Adipocyte (in vitro differentiated cells): Measurements from ENCODE around the gene CDC42EP4.

Experiments used
- DNase-seq: peaks from one replicate; pipeline ENCODE4 v3.0.0-alpha.2; 2015; ENCODE audit warnings: low read depth
- H3K27me3 ChIP-seq: replicated peaks from 2 replicates; pipeline ENCODE4 v1.7.0; 2013; ENCODE audit warnings: mild to moderate bottlenecking, low read length, moderate library complexity; ENCODE audit not compliant: control insufficient read depth, insufficient read depth
- H3K36me3 ChIP-seq: 2 replicates; pipeline ENCODE4 v1.7.0; 2013; ENCODE audit warnings: low read length, mild to moderate bottlenecking, moderate library complexity; ENCODE audit not compliant: control insufficient read depth, insufficient read depth, severe bottlenecking
- H3K4me1 ChIP-seq: 2 replicates; pipeline ENCODE4 v1.7.0; 2013; ENCODE audit warnings: mild to moderate bottlenecking, low read length, moderate library complexity; ENCODE audit not compliant: control insufficient read depth, insufficient read depth
- H3K4me3 ChIP-seq: 2 replicates; pipeline ENCODE4 v1.7.0; 2013; ENCODE audit warnings: mild to moderate bottlenecking, low read length, moderate library complexity
- H3K9ac ChIP-seq: 2 replicates; pipeline ENCODE4 v1.7.0; 2013; ENCODE audit warnings: mild to moderate bottlenecking, low read length, moderate library complexity
- H3K9me3 ChIP-seq: 2 replicates; pipeline ENCODE4 v1.7.0; 2013; ENCODE audit warnings: mild to moderate bottlenecking, low read length, moderate library complexity; ENCODE audit not compliant: control insufficient read depth

CDC42EP4 gene, protein sequence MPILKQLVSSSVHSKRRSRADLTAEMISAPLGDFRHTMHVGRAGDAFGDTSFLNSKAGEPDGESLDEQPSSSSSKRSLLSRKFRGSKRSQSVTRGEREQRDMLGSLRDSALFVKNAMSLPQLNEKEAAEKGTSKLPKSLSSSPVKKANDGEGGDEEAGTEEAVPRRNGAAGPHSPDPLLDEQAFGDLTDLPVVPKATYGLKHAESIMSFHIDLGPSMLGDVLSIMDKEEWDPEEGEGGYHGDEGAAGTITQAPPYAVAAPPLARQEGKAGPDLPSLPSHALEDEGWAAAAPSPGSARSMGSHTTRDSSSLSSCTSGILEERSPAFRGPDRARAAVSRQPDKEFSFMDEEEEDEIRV

GRCh38 chr17:73311781-73312641 lies at the start of gene CDC42EP4:
TSS of gene CDC42EP4 (minus strand) at chr17:73312001. CDS start at chr17:73286500, 25,501 bp downstream.
- DNase-seq, result peak; percentile 98
- Histone ChIP-seq H3K9me3 (no peaks in the 10 kb centered on the region), H3K36me3 (peaks cover 2% of the 10 kb centered on the region), H3K4me3 (peak within 1 kb of the TSS; percentile 96), H3K4me1 (peaks cover 39% of the 10 kb centered on the region), H3K27me3 (no peaks in the 10 kb centered on the region), H3K9ac (peak within 1 kb of the TSS; percentile 98)

- DNase-seq, result no peak
- no peak overlapping the region for H3K4me3 ChIP-seq
- H3K9ac ChIP-seq, result no peak overlapping the region
- peaks cover 19% of the 10 kb centered on the region for H3K27me3 ChIP-seq
- no peaks in the 10 kb centered on the region for H3K36me3 ChIP-seq
- peaks cover 16% of the 10 kb centered on the region for H3K4me1 ChIP-seq
- H3K9me3 ChIP-seq, result no peaks in the 10 kb centered on the region
Observed at GRCh38 chr17:73360961-73361761, 49.4 kb upstream of the CDC42EP4 start.

GRCh38 chr17:73359987-73360410 lies 48.2 kb upstream of the CDC42EP4 start:
- Histone ChIP-seq H3K36me3 (no peaks in the 10 kb centered on the region), H3K9ac (no peak overlapping the region), H3K4me1 (peaks cover 9% of the 10 kb centered on the region), H3K4me3 (no peak overlapping the region), H3K9me3 (no peaks in the 10 kb centered on the region), H3K27me3 (peaks cover 15% of the 10 kb centered on the region)
- no peak for DNase-seq

DNA sequence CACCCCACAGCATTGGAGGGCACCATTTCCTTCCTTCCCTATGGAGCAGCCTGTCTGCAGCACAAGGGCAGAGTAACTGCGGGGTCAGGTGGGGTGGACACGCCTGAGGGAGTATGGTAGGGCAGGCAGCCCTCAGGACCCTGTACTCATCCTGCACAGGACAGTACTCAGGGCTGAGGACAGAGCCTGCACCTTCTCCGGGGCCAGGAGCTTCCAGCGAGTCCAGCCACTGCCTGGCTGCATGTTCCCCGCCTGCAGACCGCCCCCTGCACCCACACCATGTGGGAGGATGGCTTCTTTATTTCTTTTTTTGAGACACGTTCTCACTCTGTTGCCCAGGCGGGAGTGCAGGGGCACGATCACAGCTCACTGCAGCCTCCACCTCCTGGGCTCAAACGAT lies 47.6 kb upstream of the CDC42EP4 start:
- Histone ChIP-seq H3K4me1 (peaks cover 9% of the 10 kb centered on the region), H3K9ac (no peak overlapping the region), H3K4me3 (no peak overlapping the region), H3K36me3 (no peaks in the 10 kb centered on the region), H3K9me3 (no peaks in the 10 kb centered on the region), H3K27me3 (peaks cover 12% of the 10 kb centered on the region)
- DNase-seq, result no peak

DNA sequence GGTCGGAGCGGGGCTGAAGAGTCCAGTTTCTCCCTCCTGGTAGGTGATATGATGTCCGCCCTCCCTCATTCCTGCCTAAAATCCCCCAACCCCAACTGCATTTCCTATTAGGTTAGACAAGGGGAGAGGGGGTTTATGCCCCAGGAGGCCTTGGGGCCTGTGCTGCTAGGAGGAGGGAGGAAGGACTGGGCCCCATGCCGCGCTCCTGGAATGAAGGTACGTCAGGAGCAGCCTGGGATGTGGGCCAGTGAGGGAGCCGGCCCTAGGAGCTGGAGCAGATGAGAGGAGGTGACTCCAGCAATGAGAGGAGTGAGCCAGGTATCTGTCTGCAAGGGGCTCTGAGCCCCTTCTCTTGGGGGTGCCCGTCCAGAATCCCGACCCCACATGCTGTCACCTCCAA lies 46.9 kb upstream of the CDC42EP4 start:
- Histone ChIP-seq H3K27me3 (peaks cover 12% of the 10 kb centered on the region), H3K4me3 (no peak overlapping the region), H3K9me3 (no peaks in the 10 kb centered on the region), H3K4me1 (peaks cover 9% of the 10 kb centered on the region), H3K36me3 (no peaks in the 10 kb centered on the region), H3K9ac (no peak overlapping the region)
- DNase-seq, result no peak

DNA sequence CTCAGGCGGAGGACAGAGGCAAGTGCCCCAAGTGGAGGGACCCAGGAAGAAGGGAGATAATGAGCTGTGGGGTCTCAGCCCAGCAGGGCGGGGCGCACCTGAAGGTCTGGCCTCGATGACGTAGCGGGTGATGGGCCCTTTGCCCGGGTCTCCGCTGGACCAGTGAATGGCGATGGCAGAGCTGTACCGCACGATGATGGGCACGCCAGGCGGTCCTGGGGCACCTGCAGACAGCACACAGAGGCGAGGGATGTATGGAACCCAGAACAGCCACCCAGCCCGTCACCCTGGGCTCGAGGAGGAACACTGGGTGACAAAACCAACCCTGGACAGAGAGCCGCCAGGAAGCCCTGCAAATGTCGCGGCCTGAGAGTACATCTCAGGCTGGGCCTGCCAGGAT lies 46.2 kb upstream of the CDC42EP4 start:
- no peak overlapping the region for H3K4me3 ChIP-seq
- no peak overlapping the region for H3K9ac ChIP-seq
- peaks cover 9% of the 10 kb centered on the region for H3K4me1 ChIP-seq
- peaks cover 12% of the 10 kb centered on the region for H3K27me3 ChIP-seq
- no peaks in the 10 kb centered on the region for H3K9me3 ChIP-seq
- H3K36me3 ChIP-seq, result no peaks in the 10 kb centered on the region
- DNase-seq, result no peak

GRCh38 chr17:73357318-73357717 lies 45.5 kb upstream of the CDC42EP4 start:
- H3K4me1 ChIP-seq, result peaks cover 9% of the 10 kb centered on the region
- H3K27me3 ChIP-seq, result peaks cover 12% of the 10 kb centered on the region
- H3K36me3 ChIP-seq, result no peaks in the 10 kb centered on the region
- H3K4me3 ChIP-seq, result no peak overlapping the region
- no peak for DNase-seq
- H3K9ac ChIP-seq, result no peak overlapping the region
- no peaks in the 10 kb centered on the region for H3K9me3 ChIP-seq

DNA sequence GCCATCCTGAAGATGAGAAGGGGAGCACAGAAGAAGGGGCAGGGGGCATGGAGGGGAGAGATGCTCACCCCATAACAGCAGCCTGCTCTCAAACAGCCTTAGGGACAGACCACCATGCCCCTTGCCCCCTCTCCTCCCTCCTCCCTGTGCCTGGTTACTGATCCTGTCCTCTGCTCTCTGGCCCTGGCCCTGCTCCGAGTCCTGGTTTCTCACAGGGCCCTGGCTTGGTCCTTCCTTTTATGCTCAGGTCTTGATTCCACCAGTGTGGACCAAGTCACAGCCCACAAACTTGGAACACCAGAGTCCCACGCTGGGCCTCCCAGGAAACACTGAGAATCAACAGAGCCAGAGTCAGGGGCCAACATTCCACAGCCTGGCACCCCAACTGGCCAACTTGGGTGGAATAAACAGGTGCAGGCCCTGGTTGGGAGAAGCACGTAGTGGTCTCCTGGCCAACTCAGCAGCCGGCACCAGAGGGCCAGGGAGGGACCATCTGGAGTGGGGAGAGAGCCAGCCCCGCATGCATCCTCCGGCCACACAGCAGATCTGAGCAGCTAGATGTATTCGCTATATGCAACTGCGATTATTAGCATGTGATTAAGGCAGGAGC lies 44.9 kb upstream of the CDC42EP4 start:
- no peak for DNase-seq
- Histone ChIP-seq H3K36me3 (no peaks in the 10 kb centered on the region), H3K9ac (no peak overlapping the region), H3K27me3 (peaks cover 12% of the 10 kb centered on the region), H3K9me3 (no peaks in the 10 kb centered on the region), H3K4me3 (no peak overlapping the region), H3K4me1 (peaks cover 9% of the 10 kb centered on the region)

DNA sequence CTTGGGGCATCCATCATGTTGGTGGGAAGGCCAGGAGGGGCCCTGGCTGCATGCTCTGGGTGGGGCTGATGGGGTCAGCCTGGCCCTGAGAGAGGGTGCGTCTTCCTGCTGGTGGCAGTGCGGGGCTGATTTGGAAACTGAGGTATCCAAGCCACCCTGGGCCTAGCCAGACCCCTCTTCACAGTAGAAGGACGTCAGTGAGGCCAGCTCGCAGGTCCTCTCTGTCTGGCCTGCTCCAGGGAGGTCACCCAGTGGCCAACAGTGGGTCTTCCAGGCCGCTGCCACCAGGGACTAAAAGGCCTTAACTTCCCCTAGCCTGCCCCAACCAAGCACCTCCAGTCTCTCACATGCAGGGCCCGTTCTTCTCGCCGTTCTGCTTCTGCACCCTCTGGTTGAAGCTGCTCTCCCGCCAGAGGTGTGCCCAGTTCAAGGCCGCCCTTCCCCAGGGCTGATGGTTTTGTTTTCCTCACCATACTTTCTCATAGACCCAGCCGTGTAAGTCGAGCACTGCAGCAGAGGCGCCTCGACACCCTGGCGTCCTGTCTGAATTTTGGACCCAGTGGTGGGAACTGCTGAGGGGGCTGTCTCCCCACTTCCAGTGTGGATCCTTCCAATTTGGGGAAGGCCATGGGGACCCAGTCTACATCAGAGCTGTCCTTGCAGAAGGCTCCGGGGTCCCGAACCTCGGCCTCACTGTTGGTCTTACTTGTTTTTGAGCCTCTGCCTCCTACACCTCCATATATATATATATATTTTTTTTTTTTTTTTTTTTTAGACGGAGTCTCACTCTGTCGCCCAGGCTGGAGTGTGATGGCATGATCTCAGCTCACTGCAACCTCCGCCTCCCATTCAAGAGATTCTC lies 42.9 kb upstream of the CDC42EP4 start:
- H3K4me1 ChIP-seq, result peaks cover 9% of the 10 kb centered on the region
- H3K27me3 ChIP-seq, result peaks cover 12% of the 10 kb centered on the region
- no peak overlapping the region for H3K9ac ChIP-seq
- H3K9me3 ChIP-seq, result no peaks in the 10 kb centered on the region
- no peak for DNase-seq
- H3K36me3 ChIP-seq, result no peaks in the 10 kb centered on the region
- H3K4me3 ChIP-seq, result no peak overlapping the region

- Histone ChIP-seq H3K4me3 (no peak overlapping the region), H3K9ac (no peak overlapping the region), H3K36me3 (no peaks in the 10 kb centered on the region), H3K4me1 (peaks cover 18% of the 10 kb centered on the region), H3K9me3 (no peaks in the 10 kb centered on the region), H3K27me3 (no peaks in the 10 kb centered on the region)
- no peak for DNase-seq
Observed at GRCh38 chr17:73352261-73352660, 40.5 kb upstream of the CDC42EP4 start.
